ENCODE results near the gene FMN2. TPM values are rescaled to one million over a fixed set of nuclear protein-coding genes. Genes with fewer than 3 reads are reported as not detected.
"Not testable (repeated sequence)": the region's sequence is repeated elsewhere in the genome, so short reads cannot be mapped to it uniquely, and the experiment has no call there.

The FMN2 gene
- total RNA-seq, 1 donor from 2014 or later = not detected

DNA sequence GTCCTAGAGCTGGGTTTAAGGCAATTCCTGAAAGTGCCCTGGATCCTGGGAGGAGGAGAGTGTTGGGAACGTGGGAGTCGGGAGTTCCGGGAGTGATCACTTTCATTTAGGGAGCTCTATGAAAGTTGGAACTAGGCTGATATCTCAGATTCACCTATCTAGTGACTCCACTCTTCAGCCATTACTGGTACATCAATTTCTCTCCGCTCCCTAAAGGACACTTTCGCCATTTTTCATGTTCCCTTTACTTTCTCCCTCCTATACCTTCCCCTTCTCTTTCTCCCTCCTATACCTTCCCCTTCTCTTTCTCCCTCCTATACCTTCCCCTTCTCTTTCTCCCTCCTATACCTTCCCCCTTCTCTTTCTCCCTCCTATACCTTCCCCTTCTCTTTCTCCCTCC, 93.0 kb downstream of the FMN2 start:
- intact Hi-C loops (cut with micrococcal nuclease); DNase-seq; ATAC-seq: not testable (repeated sequence)

DNA sequence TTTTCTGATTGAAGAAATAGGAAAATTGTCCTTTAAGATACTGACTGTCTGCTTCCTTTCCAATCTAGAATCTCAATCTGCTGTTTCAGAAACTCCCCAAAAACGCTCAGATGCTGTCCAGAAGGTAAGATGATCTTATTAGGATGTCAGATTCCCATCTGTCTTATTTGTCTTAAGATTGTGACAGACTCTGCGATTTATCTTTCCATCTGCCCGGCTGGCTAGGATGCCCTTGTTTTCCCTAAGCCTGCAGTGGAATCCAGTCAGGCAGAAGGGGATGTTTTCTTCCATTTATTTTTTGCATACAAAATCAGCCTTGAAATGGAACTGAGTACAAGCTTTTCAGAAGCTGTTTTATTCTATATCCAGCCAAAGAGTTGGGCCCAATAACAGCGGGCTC, 96.5 kb downstream of the FMN2 start:
- DNase-seq = no peak
- no peak for ATAC-seq
- intact Hi-C loops (cut with micrococcal nuclease) = no loop called here

- no peak for DNase-seq
- intact Hi-C loops (cut with micrococcal nuclease) = no loop called here
- no peak for ATAC-seq
Measured at GRCh38 chr1:240189386-240189989, 97.8 kb downstream of the FMN2 start.

DNA sequence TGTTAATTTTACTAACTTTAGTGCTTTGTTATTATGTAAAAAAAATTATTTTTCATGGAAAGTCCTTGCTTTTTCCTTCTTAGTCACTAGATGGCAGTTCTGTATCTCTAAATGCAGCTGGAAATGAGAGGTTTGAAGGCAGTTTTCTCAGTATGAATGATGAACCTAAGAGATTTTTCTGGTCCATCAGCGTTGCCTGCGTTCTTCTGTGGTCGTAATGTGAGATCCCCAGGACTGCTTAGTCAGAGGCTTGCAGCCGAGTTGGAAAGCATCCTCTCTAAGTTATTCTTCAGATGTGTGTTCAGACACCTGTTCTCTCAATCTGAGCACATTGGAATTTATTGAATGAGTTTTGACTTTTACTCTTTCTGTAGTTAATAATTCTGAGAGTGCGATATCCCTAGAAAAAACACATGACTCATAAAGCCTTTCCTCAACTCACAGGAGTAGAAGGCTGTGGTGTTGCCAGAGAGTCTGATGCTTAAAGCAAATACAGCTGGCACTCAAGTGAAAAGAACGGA, 99.3 kb downstream of the FMN2 start:
- intact Hi-C loops (cut with micrococcal nuclease) = no loop called here
- DNase-seq (no peak), ATAC-seq (no peak)

DNA sequence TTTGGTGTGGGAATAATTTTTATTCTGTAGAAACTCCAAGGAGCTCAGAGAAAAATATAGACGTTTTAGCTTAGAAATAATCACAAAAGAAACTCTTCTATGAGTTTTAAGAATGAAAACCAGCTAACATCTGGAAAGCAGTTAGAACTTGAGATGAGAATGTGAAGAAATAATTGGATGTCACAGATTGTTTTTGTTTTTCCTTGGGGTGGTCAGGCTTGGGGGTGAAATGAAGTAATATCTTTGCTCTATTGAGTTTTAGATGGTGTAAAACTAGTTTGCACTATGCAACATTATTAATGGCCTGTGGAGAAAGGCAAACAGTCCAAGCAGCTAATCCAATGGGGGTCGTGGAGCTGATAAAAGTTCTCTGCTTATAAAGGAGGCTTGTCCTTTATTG, 101.2 kb downstream of the FMN2 start:
- ATAC-seq (no peak), DNase-seq (no peak)
- intact Hi-C loops (cut with micrococcal nuclease) = no loop called here

DNA sequence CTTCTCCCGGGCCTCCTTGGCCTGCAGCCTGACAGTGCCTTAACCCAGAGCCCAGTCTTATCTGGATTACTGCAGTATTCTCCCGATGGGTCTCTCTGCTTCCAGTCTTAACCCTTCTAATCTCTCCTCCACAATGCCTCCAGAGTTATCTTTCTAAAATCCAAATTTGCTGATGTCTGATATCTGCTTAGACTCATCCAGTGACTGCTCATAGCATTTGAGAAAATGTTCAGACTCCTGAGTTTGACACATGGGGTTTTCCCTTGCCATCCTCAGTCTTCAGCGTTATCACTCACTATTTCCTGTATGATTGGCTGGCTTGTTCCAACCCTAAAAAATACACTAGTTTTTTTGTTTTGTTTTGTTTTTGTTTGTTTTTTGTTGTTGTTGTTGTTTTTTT, 102.0 kb downstream of the FMN2 start:
- intact Hi-C loops (cut with micrococcal nuclease) = no loop called here
- ATAC-seq = no peak
- DNase-seq = no peak

DNA sequence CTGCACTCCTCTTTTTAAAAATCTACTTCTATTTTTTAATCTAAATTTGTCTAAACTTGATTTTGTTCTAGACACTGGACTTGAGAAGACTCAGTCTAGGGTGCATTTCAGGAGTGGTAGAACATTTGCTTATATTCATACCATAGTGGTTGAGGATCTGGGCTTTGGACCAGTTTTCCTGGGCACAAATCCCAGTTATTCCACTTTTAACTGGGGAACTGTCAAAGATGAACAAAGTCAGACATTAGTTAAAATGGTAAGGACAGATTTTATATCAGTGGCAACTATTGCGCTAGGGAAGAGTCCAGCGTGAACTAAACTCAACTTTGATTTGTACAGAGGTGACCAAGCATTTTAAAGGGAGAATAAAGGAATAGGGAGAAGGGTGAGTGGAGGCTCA, 102.4 kb downstream of the FMN2 start:
- ATAC-seq = no peak
- intact Hi-C loops (cut with micrococcal nuclease) = no loop called here
- DNase-seq = no peak

DNA sequence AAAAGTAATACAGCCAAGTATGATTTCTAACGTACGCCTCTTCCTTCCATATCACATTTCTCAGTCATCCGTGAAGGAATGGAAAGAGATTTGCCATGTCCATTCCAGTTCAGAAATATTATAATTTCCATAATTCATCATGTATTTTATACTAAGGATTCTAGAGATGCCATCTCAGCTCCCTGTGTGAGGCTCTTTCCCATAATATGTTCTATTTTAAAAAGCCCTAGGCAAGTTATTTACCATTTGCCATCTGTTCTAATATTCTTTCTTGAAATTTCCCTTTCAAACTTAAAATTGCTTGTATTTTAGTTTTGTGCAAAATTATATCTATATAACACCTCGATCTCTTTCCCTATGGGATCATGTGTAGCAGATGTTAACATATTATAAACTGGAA, 106.7 kb downstream of the FMN2 start:
- ATAC-seq (no peak), DNase-seq (no peak)
- intact Hi-C loops (cut with micrococcal nuclease) = no loop called here

GRCh38 chr1:240199758-240200645, 108.3 kb downstream of the FMN2 start:
- DNase-seq (no peak), ATAC-seq (no peak)
- intact Hi-C loops (cut with micrococcal nuclease) = no loop called here

- DNase-seq = no peak
- no peak for ATAC-seq
- intact Hi-C loops (cut with micrococcal nuclease) = no loop called here
Measured at GRCh38 chr1:240201931-240202330, 110.2 kb downstream of the FMN2 start.

DNA sequence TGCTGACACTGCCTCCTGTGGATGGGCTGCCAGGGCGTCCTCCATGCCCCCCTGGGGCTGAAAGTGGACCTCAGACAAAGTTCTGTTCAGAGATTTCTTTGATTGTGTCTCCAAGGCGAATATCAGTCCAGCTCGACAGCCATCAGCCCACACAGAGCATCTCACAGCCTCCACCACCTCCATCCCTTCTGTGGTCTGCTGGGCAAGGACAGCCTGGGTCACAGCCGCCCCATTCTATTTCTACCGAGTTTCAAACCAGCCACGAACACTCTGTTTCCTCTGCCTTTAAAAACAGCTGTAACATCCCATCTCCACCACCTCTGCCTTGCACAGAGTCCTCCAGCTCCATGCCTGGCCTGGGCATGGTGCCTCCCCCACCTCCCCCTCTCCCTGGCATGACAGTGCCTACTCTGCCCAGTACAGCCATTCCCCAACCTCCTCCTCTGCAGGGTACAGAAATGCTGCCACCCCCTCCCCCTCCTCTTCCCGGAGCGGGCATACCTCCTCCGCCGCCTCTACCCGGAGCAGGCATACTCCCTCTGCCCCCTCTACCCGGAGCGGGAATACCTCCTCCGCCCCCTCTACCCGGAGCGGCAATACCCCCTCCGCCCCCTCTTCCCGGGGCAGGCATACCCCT, 115.5 kb downstream of the FMN2 start:
- intact Hi-C loops (cut with micrococcal nuclease) = no loop called here
- DNase-seq = no peak
- no peak for ATAC-seq

GRCh38 chr1:240210026-240210425, 118.3 kb downstream of the FMN2 start:
- no peak for ATAC-seq
- intact Hi-C loops (cut with micrococcal nuclease) = no loop called here
- DNase-seq = no peak

DNA sequence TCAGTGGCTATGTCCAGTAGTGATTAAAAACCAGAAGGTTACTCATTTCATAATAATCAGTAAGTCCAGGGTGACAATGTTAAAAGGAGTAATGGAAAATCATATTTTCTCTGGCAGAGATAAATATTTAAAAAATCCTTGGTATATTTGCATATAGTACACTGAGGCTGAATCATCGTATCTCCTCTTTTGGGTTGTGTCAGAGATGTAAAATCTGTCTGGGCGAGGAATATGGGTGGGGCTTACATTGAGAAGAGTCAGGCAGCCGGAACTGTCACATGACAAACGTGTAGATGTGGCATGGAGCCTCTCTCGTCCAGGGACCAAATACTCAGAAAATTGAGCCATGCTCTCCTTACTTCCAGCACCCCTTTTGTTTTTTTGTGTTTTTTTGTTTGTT, 120.9 kb downstream of the FMN2 start:
- intact Hi-C loops (cut with micrococcal nuclease) = no loop called here
- DNase-seq (no peak), ATAC-seq (no peak)

DNA sequence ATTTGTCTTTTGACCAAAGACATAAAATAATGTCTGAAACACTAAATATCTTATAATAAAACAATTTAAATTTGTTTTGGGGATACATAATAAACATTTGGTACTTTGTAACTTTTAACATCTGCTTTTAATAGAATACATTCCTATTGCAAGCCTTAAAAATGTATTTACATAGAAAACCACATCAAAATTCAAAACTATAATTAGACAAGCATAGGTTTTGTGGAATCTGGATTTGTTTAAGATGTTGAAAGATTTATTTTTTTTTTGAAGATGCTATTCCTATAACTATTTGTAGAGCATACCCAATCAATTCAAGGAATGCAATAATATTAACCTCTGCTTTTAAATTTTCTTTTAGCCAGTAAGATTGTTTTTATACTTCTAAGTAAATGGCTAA, 125.7 kb downstream of the FMN2 start:
- intact Hi-C loops (cut with micrococcal nuclease) = no loop called here
- DNase-seq = no peak
- ATAC-seq = no peak

DNA sequence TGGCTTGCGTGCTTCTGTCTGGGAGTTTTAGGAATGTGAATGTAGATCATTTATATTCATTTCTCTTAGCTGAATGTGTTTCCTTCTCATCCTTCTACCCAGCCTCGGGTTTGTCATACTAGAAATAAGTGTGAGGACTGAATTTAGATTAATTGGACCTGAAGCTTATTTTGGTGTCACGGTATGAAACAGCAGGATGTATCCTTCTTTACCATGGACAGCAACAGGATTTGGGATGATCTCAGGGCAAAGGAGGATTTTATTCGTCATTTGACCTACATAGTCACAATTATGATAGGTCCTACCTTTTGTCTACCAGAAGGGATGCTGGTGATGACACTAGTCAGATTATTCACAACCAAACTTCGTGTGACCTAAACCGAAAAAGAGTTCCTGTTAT, 127.4 kb downstream of the FMN2 start:
- no peak for ATAC-seq
- intact Hi-C loops (cut with micrococcal nuclease) = no loop called here

GRCh38 chr1:240226102-240226501, 134.4 kb downstream of the FMN2 start:
- intact Hi-C loops (cut with micrococcal nuclease) = no loop called here
- DNase-seq = no peak
- ATAC-seq = no peak

More for the DNA sequence above, 127.4 kb downstream of the FMN2 start:
- DNase-seq = no peak

- ATAC-seq (no peak), DNase-seq (no peak)
- intact Hi-C loops (cut with micrococcal nuclease) = no loop called here
Measured at GRCh38 chr1:240230816-240231215, 139.1 kb downstream of the FMN2 start.

- intact Hi-C loops (cut with micrococcal nuclease) = no loop called here
- no peak for ATAC-seq
- no peak for DNase-seq
Measured at GRCh38 chr1:240232530-240232929, 140.8 kb downstream of the FMN2 start.

GRCh38 chr1:240234485-240235210, 143.0 kb downstream of the FMN2 start:
- intact Hi-C loops (cut with micrococcal nuclease) = no loop called here
- ATAC-seq (no peak), DNase-seq (no peak)

All from left ventricle myocardium superior (tissue), 1 donor.